HepG2 (cell line): ENCODE results near the gene SPAAR. TPM values are rescaled to one million over a fixed set of nuclear protein-coding genes. Genes with fewer than 3 reads are reported as not detected.

Source experiments
- ATAC-seq: fragments of 200-7000 bp; cut with Tn5 transposase; 3 replicates; pipeline ENCODE4 v1.9.1; 2020; ENCODE audit warnings: mild to moderate bottlenecking, moderate library complexity
- BruUV-seq: library from RNA; stranded (reverse); fragments of 400-500 nt; replicated peaks from 2 replicates; lab custom pipeline; 2021; lab: Mats Ljungman, UMichigan
- CTCF ChIA-PET: fragments of 300-600 bp; formaldehyde crosslinking; extraction: SDS; loops from one replicate; lab custom pipeline; 2021; ENCODE audit warnings: low total read pairs, inconsistent platforms, low intra/inter-chr PET ratio; lab: Yijun Ruan, JAX
- POLR2A ChIA-PET: fragments of 350-600 bp; sonication (Branson Sonifier 250); formaldehyde crosslinking; loops from one replicate; lab custom pipeline; 2020; ENCODE audit warnings: antibody characterized with exemption, inconsistent platforms; lab: Yijun Ruan, JAX
- DNase-seq: peaks from one replicate; pipeline ENCODE4 v3.0.0-alpha.2; 2015; ENCODE audit warnings: low spot score
- FAIRE-seq: peaks from 3 replicates; lab custom pipeline; 2011; peaks lifted over from hg19 to GRCh38; lab: Jason Lieb, UNC
- H2AFZ ChIP-seq: one replicate; pipeline ENCODE4 v1.6.1; 2011; ENCODE audit warnings: low read length, inconsistent platforms
- H3K27ac ChIP-seq: fragments of 300-600 bp; 3 replicates; pipeline ENCODE4 v1.8.0; 2011; ENCODE audit warnings: mixed run types, mild to moderate bottlenecking, mixed read lengths, low read length, inconsistent platforms; ENCODE audit not compliant: insufficient read depth; ENCODE audit errors: extremely low read length
- H3K27me3 ChIP-seq, 2 experiments: fragments of 200-600 bp in 1 of 2; 2 replicates in 1 of 2; 3 replicates in 1 of 2; pipeline versions ENCODE4 v1.6.0 to v1.8.0; 2011; ENCODE audit warnings: low read length in 2 of 2, mild to moderate bottlenecking in 2 of 2, moderate library complexity in 2 of 2, inconsistent platforms in 1 of 2; ENCODE audit not compliant: insufficient read depth in 2 of 2, control insufficient read depth in 1 of 2
- H3K36me3 ChIP-seq, 2 experiments: fragments of 200-600 bp in 1 of 2; replicated peaks in 1 of 2; 2 replicates in 1 of 2; 3 replicates in 1 of 2; pipeline versions ENCODE4 v1.5.1 to v1.8.0; 2011; ENCODE audit warnings: low read length in 2 of 2, inconsistent platforms in 1 of 2; ENCODE audit not compliant: insufficient read depth in 2 of 2, control insufficient read depth in 1 of 2
- H3K4me1 ChIP-seq: 2 replicates; pipeline ENCODE4 v1.5.1; 2012; ENCODE audit warnings: low read length, inconsistent platforms; ENCODE audit not compliant: insufficient read depth
- H3K4me2 ChIP-seq: 2 replicates; pipeline ENCODE4 v1.6.0; 2011; ENCODE audit warnings: low read depth, low read length, inconsistent platforms
- H3K4me3 ChIP-seq, 3 experiments: fragments of 200-600 bp in 1 of 3; sonication (generic), shearing (Covaris generic) in 1 of 3; replicated peaks in 1 of 3; 2 replicates each; pipeline ENCODE4 v1.5.1; 2011 to 2016; ENCODE audit warnings: low read length in 3 of 3, inconsistent platforms in 2 of 3, low read depth in 2 of 3, mild to moderate bottlenecking in 2 of 3, control low read depth in 1 of 3, mixed read lengths in 1 of 3; ENCODE audit not compliant: insufficient read depth in 1 of 3
- H3K79me2 ChIP-seq: one replicate; pipeline ENCODE4 v1.6.1; 2011; ENCODE audit warnings: low read length, inconsistent platforms; ENCODE audit not compliant: insufficient read depth
- H3K9ac ChIP-seq: 2 replicates; pipeline ENCODE4 v1.6.0; 2011; ENCODE audit warnings: mild to moderate bottlenecking, low read depth, low read length, inconsistent platforms; ENCODE audit not compliant: insufficient read depth
- H3K9me3 ChIP-seq: 2 replicates; pipeline ENCODE4 v1.5.1; 2012; ENCODE audit warnings: mild to moderate bottlenecking, low read length
- H4K20me1 ChIP-seq: 2 replicates; pipeline ENCODE4 v1.6.0; 2011; ENCODE audit warnings: inconsistent platforms, mild to moderate bottlenecking, low read length, moderate library complexity; ENCODE audit not compliant: insufficient read depth
- BHLHE40 ChIP-seq: IDR thresholded peaks from 2 replicates; pipeline ENCODE4 v1.6.1; 2011; ENCODE audit warnings: low read length, improper control_type of control experiment
- FOSL1 ChIP-seq: sonication (generic); formaldehyde crosslinking; IDR thresholded peaks from 2 replicates; pipeline ENCODE4 v1.9.0; 2021; ENCODE audit warnings: missing genetic modification reagents, borderline replicate concordance
- HNF4A ChIP-seq: sonication (generic); formaldehyde crosslinking; IDR thresholded peaks from 2 replicates; pipeline ENCODE4 v1.4.0; 2020; ENCODE audit warnings: missing genetic modification reagents
- JUN ChIP-seq: sonication (generic); formaldehyde crosslinking; IDR thresholded peaks from 2 replicates; pipeline ENCODE4 v1.4.0; 2020; ENCODE audit warnings: mild to moderate bottlenecking, missing genetic modification reagents
- KDM5B ChIP-seq: sonication (generic); formaldehyde crosslinking; IDR thresholded peaks from 2 replicates; pipeline ENCODE4 v1.4.0; 2020; ENCODE audit warnings: missing genetic modification reagents, mild to moderate bottlenecking, borderline replicate concordance
- RFX1 ChIP-seq: fragments of 450-650 bp; IDR thresholded peaks from 2 replicates; pipeline ENCODE4 v1.6.1; 2017
- THAP11 ChIP-seq: IDR thresholded peaks from 2 replicates; pipeline ENCODE4 v1.6.1; 2016; ENCODE audit warnings: missing biosample characterization, missing genetic modification reagents
- TRIM22 ChIP-seq: fragments of 450-650 bp; IDR thresholded peaks from 2 replicates; pipeline ENCODE4 v1.6.1; 2017
- ZHX2 ChIP-seq, 2 experiments: sonication (generic) in 1 of 2; formaldehyde crosslinking in 1 of 2; IDR thresholded peaks; 2 replicates each; pipeline versions ENCODE4 v1.6.1 to v1.9.0; 2014 to 2022; ENCODE audit warnings: antibody characterized with exemption in 1 of 2, borderline replicate concordance in 1 of 2, inconsistent platforms in 1 of 2, low read depth in 1 of 2, missing genetic modification reagents in 1 of 2
- ZNF232 ChIP-seq: sonication (generic); formaldehyde crosslinking; IDR thresholded peaks from 2 replicates; pipeline ENCODE4 v1.4.0; 2020; ENCODE audit warnings: missing genetic modification reagents, borderline replicate concordance
- ZNF280B ChIP-seq: sonication (generic); formaldehyde crosslinking; IDR thresholded peaks from 2 replicates; pipeline ENCODE4 v1.5.0; 2020; ENCODE audit warnings: missing genetic modification reagents, mild to moderate bottlenecking, borderline replicate concordance
- ZZZ3 ChIP-seq: sonication (generic); formaldehyde crosslinking; IDR thresholded peaks from 2 replicates; pipeline ENCODE4 v1.4.0; 2020; ENCODE audit warnings: missing genetic modification reagents, mild to moderate bottlenecking, borderline replicate concordance
- WGBS: methylation state at CpG from one replicate; pipeline ENCODE4 v1.1.6; 2017; ENCODE audit warnings: low lambda C conversion rate; 5-methylcytosine and 5-hydroxymethylcytosine counted together
- in situ Hi-C: cut with HindIII; loops from 2 replicates; pipeline ENCODE4 v1.10.0; 2017; ENCODE audit warnings: low pct_unique_long_range_greater_than_20kb; ENCODE audit not compliant: extremely low pct_ligation_motif_present
- intact Hi-C: fragments of 100-400 bp; cut with micrococcal nuclease; formaldehyde crosslinking; loops from one replicate; pipeline ENCODE4 v1.10.0; 2022; ENCODE audit not compliant: unreplicated experiment
- polyA plus RNA-seq, 8 experiments: library from polyadenylated mRNA; depleted of rRNA in 3 of 8; stranded (reverse) in 7 of 8; unstranded in 1 of 8; fragments of >200 nt; fragmentation: Illumina TruSeq in 4 of 8; extraction: Trizol in 4 of 8; gene quantifications; 2 replicates each; pipeline versions ENCODE4 v1.2.1 to v1.2.3, GENCODE V29; 2011 to 2016; ENCODE audit warnings: low read depth in 4 of 8, missing spikeins in 1 of 8, mixed read lengths in 1 of 8; ENCODE audit not compliant: insufficient read depth in 1 of 8
- total RNA-seq, 5 experiments: library from RNA; depleted of rRNA; stranded (reverse); fragments of >200 nt; fragmentation: Illumina TruSeq; extraction: Trizol; gene quantifications; 2 replicates each; pipeline ENCODE4 v1.2.3, GENCODE V29; 2016; ENCODE audit warnings: low read depth in 1 of 5

Gene SPAAR
- total and polyA plus RNA-seq, 2 of the 13 experiments (the other 11 are each of a cell fraction or from before 2014, with no cell fraction given) = 0.07 TPM; not detected in 1

GRCh38 chr9:35907711-35908503 is 1.4 kb upstream of the SPAAR start:
- Histone ChIP-seq H3K4me2 (peak overlapping the region; percentile 96), H3K27me3 (peaks cover 0 to 12% of the 10 kb centered on the region in 2 experiments; a peak in 2 of 5 replicates), H3K4me3 (peak overlapping the region; percentile 35 to 67 (median 52)), H3K9me3 (no peaks in the 10 kb centered on the region), H3K79me2 (no peaks in the 10 kb centered on the region), H3K36me3 (no peaks in the 10 kb centered on the region), H3K9ac (peak overlapping the region; percentile 57; the same call in 1 of the 2 replicates), H2AFZ (no peak overlapping the region), H3K27ac (no peak overlapping the region), H4K20me1 (no peaks in the 10 kb centered on the region), H3K4me1 (peaks cover 69% of the 10 kb centered on the region)
- in situ Hi-C loops (no loop called here), intact Hi-C loops (no loop called here)
- DNase-seq (peak; percentile 62), ATAC-seq (peak; percentile 27), FAIRE-seq (peak; percentile 23)
- CTCF ChIA-PET = no interaction called here
- WGBS = 0% methylated on average over 13 of the region's 13 CpGs
- POLR2A ChIA-PET = no interaction called here
- BruUV-seq = no TSS peak
- TF ChIP-seq THAP11 (CRISPR knock-in tag) (no peak), HNF4A (CRISPR knock-in tag) (no peak), ZNF280B (no peak), ZZZ3 (CRISPR knock-in tag) (no peak), ZNF232 (CRISPR knock-in tag) (no peak), ZHX2 (IDR thresholded peaks at IDR 0.05; ENCODE audit: low read depth) (no peak), ZHX2 (CRISPR knock-in tag; IDR thresholded peaks at IDR 0.05; ENCODE audit: borderline replicate concordance) (no peak), KDM5B (CRISPR knock-in tag) (no peak), RFX1 (no peak), FOSL1 (CRISPR knock-in tag) (peak; percentile 52; the same call in 1 of the 2 replicates), BHLHE40 (no peak), JUN (CRISPR knock-in tag) (0 out of 2 replicates have a peak, but pooled peaks have one; percentile 28), TRIM22 (no peak)
